Mammary microvascular endothelial cell (primary cell): Measurements from ENCODE around the gene ENO2. TPM values are rescaled to one million over a fixed set of nuclear protein-coding genes. Genes with fewer than 3 reads are reported as not detected.

Experiments
- total RNA-seq: library from RNA; depleted of rRNA; stranded (reverse); fragments of >200 nt; gene quantifications from 2 replicates; pipeline ENCODE4 v1.2.3, GENCODE V29; 2015

ENO2 gene
- total RNA-seq, result 6.2 and 6.9 TPM in 2 replicates

GRCh38 chr12:6914246-6914946 is at the start of gene ENO2:
ENO2 (plus strand) TSS chr12:6914580; CDS start chr12:6915833, 1,253 bp downstream.

GRCh38 chr12:6867413-6868210 is 46.8 kb upstream of the ENO2 start, which contains the start of gene TPI1:
TPI1 (plus strand) TSS chr12:6867531; CDS start chr12:6867567, 36 bp downstream.

GRCh38 chr12:6873094-6874014 is 41.0 kb upstream of the ENO2 start, which contains the start of gene SPSB2:
SPSB2 (minus strand) TSS chr12:6873303; CDS start chr12:6872901, 402 bp downstream.

GRCh38 chr12:6904280-6905276 is 9.8 kb upstream of the ENO2 start, which contains the start of gene LRRC23:
LRRC23 (plus strand) TSS chr12:6904822; CDS start chr12:6905634, 812 bp downstream.

GRCh38 chr12:6927379-6928021 is 13.1 kb downstream of the ENO2 start, which contains the start of gene ATN1:
ATN1 (plus strand) TSS chr12:6927959; CDS start chr12:6934002, 6,043 bp downstream.

GRCh38 chr12:6943722-6944380 is 29.5 kb downstream of the ENO2 start, which contains the start of the genes C12orf57 and RNU7-1:
C12orf57 (plus strand) TSS chr12:6944022; CDS start chr12:6944122, 100 bp downstream.
RNU7-1 (plus strand) TSS chr12:6943816.

GRCh38 chr12:6950811-6951540 is 36.6 kb downstream of the ENO2 start, which contains the start of gene PTPN6:
PTPN6 (plus strand) TSS chr12:6951356; CDS start chr12:6951513, 157 bp downstream.

Other genes with a start within 250 kb of the ENO2 start
- 14.1 and 27.2 TPM in 2 replicates for gene ZNF384, start 225.2 kb upstream of the ENO2 start, total RNA-seq
- not detected in 2 replicates for gene PIANP, start 213.8 kb upstream of the ENO2 start, total RNA-seq
- 68.9 and 69.7 TPM in 2 replicates for gene COPS7A, start 190.5 kb upstream of the ENO2 start, total RNA-seq
- gene MLF2, start 161.4 kb upstream of the ENO2 start, total RNA-seq, result 165 and 177 TPM in 2 replicates
- gene PTMS, start 148.2 kb upstream of the ENO2 start, total RNA-seq, result 164 and 173 TPM in 2 replicates
- 0.13 TPM in 1 of 2 replicates, not detected in the other for gene LAG3, start 142.1 kb upstream of the ENO2 start, total RNA-seq
- gene CD4, start 125.1 kb upstream of the ENO2 start, total RNA-seq, result not detected in 2 replicates
- 0.30 and 0.80 TPM in 2 replicates for gene GPR162, start 92.8 kb upstream of the ENO2 start, total RNA-seq
- gene P3H3, start 86.2 kb upstream of the ENO2 start, total RNA-seq, result 7.5 and 8.8 TPM in 2 replicates
- 0.10 and 0.20 TPM in 2 replicates for gene GNB3, start 73.7 kb upstream of the ENO2 start, total RNA-seq
- gene CDCA3, start 63.3 kb upstream of the ENO2 start, total RNA-seq, result 55.0 and 56.9 TPM in 2 replicates
- 80.9 and 87.7 TPM in 2 replicates for gene USP5, start 62.4 kb upstream of the ENO2 start, total RNA-seq
- 1,010 and 1,150 TPM in 2 replicates for gene TPI1, start 47.0 kb upstream of the ENO2 start, total RNA-seq
- 3.2 and 3.9 TPM in 2 replicates for gene SPSB2, start 41.3 kb upstream of the ENO2 start, total RNA-seq
- 2.8 and 7.1 TPM in 2 replicates for gene LRRC23, start 9.8 kb upstream of the ENO2 start, total RNA-seq
- gene ATN1, start 13.4 kb downstream of the ENO2 start, total RNA-seq, result 12.5 and 17.1 TPM in 2 replicates
- not detected in 2 replicates for gene RNU7-1, start 29.2 kb downstream of the ENO2 start, total RNA-seq
- 214 and 226 TPM in 2 replicates for gene C12orf57, start 29.4 kb downstream of the ENO2 start, total RNA-seq
- gene PTPN6, start 36.8 kb downstream of the ENO2 start, total RNA-seq, result 1.2 and 5.3 TPM in 2 replicates
- 293 and 304 TPM in 2 replicates for gene PHB2, start 56.1 kb downstream of the ENO2 start, total RNA-seq
- 51.5 and 63.6 TPM in 2 replicates for gene EMG1, start 56.3 kb downstream of the ENO2 start, total RNA-seq
- gene LPCAT3, start 103.9 kb downstream of the ENO2 start, total RNA-seq, result 25.5 and 28.0 TPM in 2 replicates
- gene C1S, start 146.1 kb downstream of the ENO2 start, total RNA-seq, result 0.27 and 0.79 TPM in 2 replicates
- gene C1R, start 177.9 kb downstream of the ENO2 start, total RNA-seq, result 1.9 and 2.5 TPM in 2 replicates
- 9.0 and 15.5 TPM in 2 replicates for gene C1RL, start 194.6 kb downstream of the ENO2 start, total RNA-seq
- 0.13 TPM in 1 of 2 replicates, not detected in the other for gene RBP5, start 214.3 kb downstream of the ENO2 start, total RNA-seq
- gene CLSTN3, start 215.8 kb downstream of the ENO2 start, total RNA-seq, result 13.2 and 15.8 TPM in 2 replicates